IMR-90 (cell line): Measurements from ENCODE around the gene NDUFAF8. TPM values are rescaled to one million over a fixed set of nuclear protein-coding genes. Genes with fewer than 3 reads are reported as not detected.
A peak's percentile ranks its signal among the peaks of the same experiment; 100 is the strongest.

Source experiments
- ATAC-seq: fragments of 200-7000 bp; cut with Tn5 transposase; 2 replicates; pipeline ENCODE4 v1.9.1; 2020; ENCODE audit warnings: low read depth, mild to moderate bottlenecking, moderate library complexity
- BruUV-seq: library from RNA; stranded (reverse); fragments of 400-500 nt; replicated peaks from 2 replicates; lab custom pipeline; 2021; lab: Mats Ljungman, UMichigan
- CTCF ChIA-PET: fragments of 300-600 bp; formaldehyde crosslinking; extraction: SDS; loops from one replicate; lab custom pipeline; 2021; ENCODE audit warnings: antibody characterized with exemption; lab: Yijun Ruan, JAX
- POLR2A ChIA-PET: fragments of 300-600 bp; sonication (Branson Sonifier 250); formaldehyde crosslinking; loops from one replicate; lab custom pipeline; 2022; ENCODE audit warnings: antibody characterized with exemption; ENCODE audit not compliant: unreplicated experiment; lab: Charles Lee
- DNase-seq: peaks from one replicate; pipeline ENCODE4 v3.0.0; 2013
- H2AFZ ChIP-seq: replicated peaks from 2 replicates; pipeline ENCODE3; 2013; ENCODE audit warnings: low read length, mild to moderate bottlenecking; ENCODE audit not compliant: poor library complexity
- H2AK5ac ChIP-seq: 2 replicates; pipeline ENCODE4 v1.6.1; 2013; ENCODE audit warnings: low read depth, low read length, inconsistent platforms
- H2AK9ac ChIP-seq: replicated peaks from 2 replicates; pipeline ENCODE3; 2013; ENCODE audit warnings: mild to moderate bottlenecking, low read depth, low read length, moderate library complexity; ENCODE audit not compliant: poor library complexity
- H2BK120ac ChIP-seq: 2 replicates; pipeline ENCODE4 v1.6.1; 2013; ENCODE audit warnings: low read depth, low read length, inconsistent platforms
- H2BK15ac ChIP-seq: 3 replicates; pipeline ENCODE4 v1.6.1; 2013; ENCODE audit warnings: low read depth, low read length, inconsistent platforms
- H2BK20ac ChIP-seq: 2 replicates; pipeline ENCODE4 v1.6.1; 2013; ENCODE audit warnings: low read depth, mild to moderate bottlenecking, inconsistent platforms, low read length, moderate library complexity
- H2BK5ac ChIP-seq: 2 replicates; pipeline ENCODE4 v1.6.1; 2013; ENCODE audit warnings: mild to moderate bottlenecking, low read depth, low read length, inconsistent platforms; ENCODE audit not compliant: poor library complexity, severe bottlenecking
- H3K14ac ChIP-seq: replicated peaks from 2 replicates; pipeline ENCODE4 v1.6.1; 2013; ENCODE audit warnings: low read depth, low read length, inconsistent platforms
- H3K18ac ChIP-seq: 2 replicates; pipeline ENCODE4 v1.6.1; 2013; ENCODE audit warnings: low read depth, low read length, control low read depth
- H3K23ac ChIP-seq: 2 replicates; pipeline ENCODE4 v1.6.1; 2013; ENCODE audit warnings: low read depth, low read length, inconsistent platforms
- H3K27ac ChIP-seq: 2 replicates; pipeline ENCODE4 v1.5.1; 2013; ENCODE audit warnings: mild to moderate bottlenecking, control low read depth, low read length; ENCODE audit not compliant: insufficient read depth
- H3K27me3 ChIP-seq: 2 replicates; pipeline ENCODE4 v1.6.1; 2013; ENCODE audit warnings: low read length; ENCODE audit not compliant: control insufficient read depth, insufficient read depth
- H3K36me3 ChIP-seq: 2 replicates; pipeline ENCODE4 v1.6.1; 2013; ENCODE audit warnings: low read length, mixed read lengths; ENCODE audit not compliant: control insufficient read depth, insufficient read depth
- H3K4ac ChIP-seq: 2 replicates; pipeline ENCODE4 v1.6.1; 2013; ENCODE audit warnings: low read depth, low read length, inconsistent platforms
- H3K4me1 ChIP-seq: 2 replicates; pipeline ENCODE4 v1.6.1; 2013; ENCODE audit warnings: low read length, mixed read lengths; ENCODE audit not compliant: control insufficient read depth, insufficient read depth
- H3K4me2 ChIP-seq: 2 replicates; pipeline ENCODE4 v1.6.1; 2013; ENCODE audit warnings: low read depth, mild to moderate bottlenecking, control low read depth, low read length, moderate library complexity
- H3K4me3 ChIP-seq: 2 replicates; pipeline ENCODE4 v1.5.1; 2013; ENCODE audit warnings: low read depth, mild to moderate bottlenecking, control low read depth, low read length, moderate library complexity; ENCODE audit not compliant: insufficient read depth
- H3K56ac ChIP-seq: 2 replicates; pipeline ENCODE4 v1.6.1; 2013; ENCODE audit warnings: low read length, inconsistent platforms; ENCODE audit not compliant: insufficient read depth; ENCODE audit errors: extremely low read depth
- H3K79me1 ChIP-seq, 2 experiments: 2 replicates each; pipeline ENCODE4 v1.6.1; 2013; ENCODE audit warnings: low read length in 2 of 2, inconsistent platforms in 1 of 2, low read depth in 1 of 2
- H3K9ac ChIP-seq: 2 replicates; pipeline ENCODE4 v1.6.1; 2013; ENCODE audit warnings: low read depth, low read length, control low read depth
- H3K9me1 ChIP-seq: 2 replicates; pipeline ENCODE4 v1.6.1; 2013; ENCODE audit warnings: low read length, inconsistent platforms; ENCODE audit not compliant: insufficient read depth
- H3K9me3 ChIP-seq: 2 replicates; pipeline ENCODE4 v1.6.1; 2013; ENCODE audit warnings: low read length; ENCODE audit not compliant: control insufficient read depth, insufficient read depth
- H4K20me1 ChIP-seq: 2 replicates; pipeline ENCODE4 v1.6.1; 2013; ENCODE audit warnings: low read length, inconsistent platforms; ENCODE audit not compliant: insufficient read depth
- H4K5ac ChIP-seq: 2 replicates; pipeline ENCODE4 v1.6.1; 2013; ENCODE audit warnings: mild to moderate bottlenecking, low read depth, low read length, control low read depth
- H4K8ac ChIP-seq, 2 experiments: 2 replicates each; pipeline ENCODE4 v1.6.1; 2013; ENCODE audit warnings: low read depth in 2 of 2, low read length in 2 of 2, control low read depth in 1 of 2, inconsistent platforms in 1 of 2
- H4K91ac ChIP-seq: 2 replicates; pipeline ENCODE4 v1.6.1; 2013; ENCODE audit warnings: low read depth, low read length, inconsistent platforms; ENCODE audit not compliant: insufficient read depth
- MAFK ChIP-seq: IDR thresholded peaks from 2 replicates; pipeline ENCODE4 v1.6.1; 2012; ENCODE audit warnings: low read depth, low read length, improper control_type of control experiment
- WGBS, 2 experiments: methylation state at CpG; one replicate each; pipeline versions ENCODE4 v1.1.5 to v1.1.7; 2013; ENCODE audit warnings: missing lambda C conversion rate in 2 of 2; ENCODE audit not compliant: insufficient read length in 1 of 2; ENCODE audit errors: extremely low coverage in 2 of 2; 5-methylcytosine and 5-hydroxymethylcytosine counted together
- dilution Hi-C: fragments of 300-500 bp; cut with HindIII; formaldehyde crosslinking; loops from one replicate; pipeline ENCODE4 v1.14.3; 2018; ENCODE audit warnings: low sequenced_read_pairs; ENCODE audit not compliant: unreplicated experiment
- in situ Hi-C: fragments of 300-500 bp; cut with MboI; formaldehyde crosslinking; loops from 3 replicates; pipeline ENCODE4 v1.14.3; 2019; ENCODE audit warnings: low sequenced_read_pairs, inconsistent platforms, mixed read lengths
- intact Hi-C: fragments of 100-400 bp; cut with micrococcal nuclease; formaldehyde crosslinking; loops from 2 replicates; pipeline ENCODE4 v1.10.0; 2022
- polyA plus RNA-seq, 3 experiments: library from polyadenylated mRNA; depleted of rRNA; stranded (reverse); fragments of >200 nt; gene quantifications; 2 replicates each; pipeline ENCODE4 v1.2.3, GENCODE V29; 2012; ENCODE audit warnings: low replicate concordance in 1 of 3
- total RNA-seq: library from RNA; depleted of rRNA; stranded (reverse); fragments of >200 nt; gene quantifications from 2 replicates; pipeline ENCODE4 v1.2.3, GENCODE V29; 2012
- TF ChIP-seq, protein P1 (sequence below): fragments of 150-350 bp; IDR thresholded peaks from 2 replicates; pipeline ENCODE4 v1.6.1; 2017; ENCODE audit warnings: mild to moderate bottlenecking, antibody characterized with exemption, low read length, low read depth

The NDUFAF8 gene
- total and polyA plus RNA-seq, 2 of the 4 experiments (the other 2 are of a cell fraction): 11.1 to 65.0 TPM

DNA sequence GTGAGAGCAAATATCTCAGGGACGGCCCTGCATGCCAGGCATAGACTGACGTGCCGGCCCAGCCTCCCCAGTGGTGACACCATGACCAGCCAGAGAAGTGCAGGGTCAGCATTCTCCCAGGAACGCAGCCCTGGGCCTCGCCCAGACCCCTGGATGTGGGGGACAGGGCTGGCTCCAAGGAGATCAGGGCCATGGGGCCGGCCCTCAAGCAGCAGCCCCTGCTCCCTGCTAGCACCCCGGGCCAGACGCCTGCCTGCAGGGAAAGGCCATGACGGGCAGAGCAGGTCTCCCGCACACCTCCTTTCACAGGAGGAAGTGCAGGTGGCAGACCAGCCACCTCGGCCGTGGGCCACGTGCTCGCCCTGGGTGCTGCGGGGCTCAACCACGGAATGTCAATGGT, 9.5 kb downstream of the NDUFAF8 start:
- Histone ChIP-seq H2BK5ac (no peak overlapping the region), H3K9ac (no peak overlapping the region), H3K9me3 (no peaks in the 10 kb centered on the region), H2BK15ac (no peak overlapping the region), H3K36me3 (peaks cover 32% of the 10 kb centered on the region), H2AFZ (no peak overlapping the region), H2BK120ac (no peak overlapping the region), H3K79me1 (peaks cover 2 to 24% of the 10 kb centered on the region in 2 experiments; a peak in 3 of 4 replicates), H3K56ac (no peak overlapping the region), H3K14ac (no peak overlapping the region), H2AK5ac (no peak overlapping the region), H3K9me1 (peaks cover 6% of the 10 kb centered on the region), H4K91ac (no peak overlapping the region), H3K18ac (no peak overlapping the region), H3K4me1 (peaks cover 7% of the 10 kb centered on the region), H4K8ac (no peak overlapping the region), H3K27me3 (no peaks in the 10 kb centered on the region), H3K4ac (no peak overlapping the region), H2AK9ac (no peak overlapping the region), H3K23ac (no peak overlapping the region), H3K4me2 (no peak overlapping the region), H3K27ac (no peak overlapping the region), H4K20me1 (peaks cover 18% of the 10 kb centered on the region), H3K4me3 (no peak overlapping the region), H4K5ac (no peak overlapping the region), H2BK20ac (no peak overlapping the region)
- TF ChIP-seq, protein P1, sequence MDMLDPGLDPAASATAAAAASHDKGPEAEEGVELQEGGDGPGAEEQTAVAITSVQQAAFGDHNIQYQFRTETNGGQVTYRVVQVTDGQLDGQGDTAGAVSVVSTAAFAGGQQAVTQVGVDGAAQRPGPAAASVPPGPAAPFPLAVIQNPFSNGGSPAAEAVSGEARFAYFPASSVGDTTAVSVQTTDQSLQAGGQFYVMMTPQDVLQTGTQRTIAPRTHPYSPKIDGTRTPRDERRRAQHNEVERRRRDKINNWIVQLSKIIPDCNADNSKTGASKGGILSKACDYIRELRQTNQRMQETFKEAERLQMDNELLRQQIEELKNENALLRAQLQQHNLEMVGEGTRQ: no peak
- peak; percentile 43 for TF ChIP-seq MAFK
- dilution Hi-C loops (no loop called here), intact Hi-C loops (no loop called here), in situ Hi-C loops (no loop called here)
- BruUV-seq: no TSS peak
- ChIA-PET POLR2A (no interaction called here), CTCF (no interaction called here)
- WGBS, 2 experiments: 90% methylated on average over 2 of the region's 16 CpGs; no CpG with 5 or more reads in 1 of the 2 experiments
- DNase-seq (no peak), ATAC-seq (no peak)
